ENCODE results near the gene MACO1. TPM values are rescaled to one million over a fixed set of nuclear protein-coding genes. Genes with fewer than 3 reads are reported as not detected.
"Not testable (repeated sequence)": the region's sequence is repeated elsewhere in the genome, so short reads cannot be mapped to it uniquely, and the experiment has no call there.

MACO1 gene
- total and polyA plus RNA-seq, 9 of the 15 experiments (the other 6 are each of a cell fraction or from before 2014, with no cell fraction given), result 4.6 to 28.4 (median 21.7) TPM

DNA sequence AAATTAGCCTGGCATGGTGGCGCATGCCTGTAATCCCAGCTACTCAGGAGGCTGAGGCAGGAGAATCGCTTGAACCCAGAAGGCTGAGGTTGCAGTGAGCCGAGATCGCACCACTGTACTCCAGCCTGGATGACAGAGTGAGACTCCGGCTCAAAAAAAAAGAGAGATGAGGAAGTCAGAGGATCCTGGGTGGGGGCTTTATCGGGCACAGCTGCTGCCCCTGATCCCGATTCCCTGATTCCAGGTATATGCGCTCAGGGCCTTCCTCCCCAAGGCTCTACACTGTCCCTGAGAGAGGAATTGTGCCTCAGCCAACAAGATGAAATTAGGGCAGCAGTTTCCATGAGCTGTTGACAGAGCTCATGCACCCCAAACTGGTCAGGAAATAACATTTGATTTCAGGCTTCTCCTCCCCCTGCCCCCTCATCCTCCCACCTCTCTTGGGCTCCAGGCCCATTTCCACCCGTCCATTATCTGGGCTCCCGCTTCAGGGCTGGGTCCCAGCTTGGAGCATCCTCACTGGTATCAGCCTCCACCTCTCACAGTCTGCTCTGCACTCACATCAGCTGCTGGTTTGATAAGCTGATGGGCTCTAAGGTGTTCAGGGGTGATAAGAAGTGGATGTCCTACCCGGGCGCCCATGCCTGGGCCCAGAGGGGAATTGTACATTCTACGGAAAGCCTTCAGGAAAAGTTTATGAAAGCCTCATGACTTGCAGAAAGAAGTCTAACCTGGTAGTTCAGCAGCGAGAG, 17.6 kb upstream of the MACO1 start (continued):
- peak; percentile 48; the same call in 1 of the 2 replicates for TF ChIP-seq CUX1 (CRISPR knock-in tag; IDR thresholded peaks at IDR 0.05)
- peak; percentile 37; the same call in 1 of the 2 replicates for TF ChIP-seq ZNF316 (IDR thresholded peaks at IDR 0.05)
- TF ChIP-seq ELF4 (CRISPR knock-in tag; IDR thresholded peaks at IDR 0.05), result peak; percentile 25; the same call in 1 of the 2 replicates
- peak; percentile 90 for TF ChIP-seq ZNF644 (tag; IDR thresholded peaks at IDR 0.05; ENCODE audit: low read depth)
- peak; percentile 66 for TF ChIP-seq MAX (CRISPR knock-in tag; IDR thresholded peaks at IDR 0.05)
- TF ChIP-seq, protein P1, sequence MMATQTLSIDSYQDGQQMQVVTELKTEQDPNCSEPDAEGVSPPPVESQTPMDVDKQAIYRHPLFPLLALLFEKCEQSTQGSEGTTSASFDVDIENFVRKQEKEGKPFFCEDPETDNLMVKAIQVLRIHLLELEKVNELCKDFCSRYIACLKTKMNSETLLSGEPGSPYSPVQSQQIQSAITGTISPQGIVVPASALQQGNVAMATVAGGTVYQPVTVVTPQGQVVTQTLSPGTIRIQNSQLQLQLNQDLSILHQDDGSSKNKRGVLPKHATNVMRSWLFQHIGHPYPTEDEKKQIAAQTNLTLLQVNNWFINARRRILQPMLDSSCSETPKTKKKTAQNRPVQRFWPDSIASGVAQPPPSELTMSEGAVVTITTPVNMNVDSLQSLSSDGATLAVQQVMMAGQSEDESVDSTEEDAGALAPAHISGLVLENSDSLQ (IDR thresholded peaks at IDR 0.05), result peak; percentile 78
- peak; percentile 48 for TF ChIP-seq TAF9B (IDR thresholded peaks at IDR 0.05; ENCODE audit: partially characterized antibody)
- TF ChIP-seq ZNF589 (CRISPR knock-in tag; IDR thresholded peaks at IDR 0.05; ENCODE audit: low read depth), result peak; percentile 95
- TF ChIP-seq MEF2D (tag; conservative IDR thresholded peaks at IDR 0.05; ENCODE audit: low read depth), result peak; percentile 78; the same call in 1 of the 2 replicates
- peak; percentile 94 for TF ChIP-seq POLR2AphosphoS5 (IDR thresholded peaks at IDR 0.05; ENCODE audit: control insufficient read depth, insufficient read depth, low read depth, low read length)
- TF ChIP-seq ETV6 (IDR thresholded peaks at IDR 0.05; ENCODE audit: borderline replicate concordance in 1 of 2, low read depth in 2 of 2, low read length in 1 of 2), result 0 out of 4 replicates have a peak, but pooled peaks of 1 of the 2 experiments have one; percentile 24
- TF ChIP-seq ETV6 (CRISPR knock-in tag; IDR thresholded peaks at IDR 0.05; ENCODE audit: borderline replicate concordance); FOXM1 (CRISPR knock-in tag; IDR thresholded peaks at IDR 0.05; ENCODE audit: low read depth); ATF1 (CRISPR knock-in tag; IDR thresholded peaks at IDR 0.05): not testable (repeated sequence)
- TF ChIP-seq TBL1XR1 (IDR thresholded peaks at IDR 0.05; ENCODE audit: low read length in 2 of 2), result peak in 1 of 2 experiments; percentile 73; a peak in 2 of 4 replicates
- TF ChIP-seq PYGO2 (tag; IDR thresholded peaks at IDR 0.05), result peak; percentile 58; the same call in 1 of the 2 replicates
- TF ChIP-seq EP300 (IDR thresholded peaks at IDR 0.05; ENCODE audit: low read length), result peak; percentile 87
- 0 out of 2 replicates have a peak, but pooled peaks have one; percentile 64 for TF ChIP-seq ATF7 (IDR thresholded peaks at IDR 0.05)
- TF ChIP-seq LEF1 (IDR thresholded peaks at IDR 0.05), result peak; percentile 82
- TF ChIP-seq TCF3 (CRISPR knock-in tag; IDR thresholded peaks at IDR 0.05), result peak; percentile 91
- peak; percentile 92 for TF ChIP-seq FOXM1 (IDR thresholded peaks at IDR 0.05; ENCODE audit: low read depth)
- peak; percentile 38; the same call in 1 of the 2 replicates for TF ChIP-seq ATF1 (tag; IDR thresholded peaks at IDR 0.05)
- TF ChIP-seq HLTF (IDR thresholded peaks at IDR 0.05), result 0 out of 2 replicates have a peak, but pooled peaks have one; percentile 47
- TF ChIP-seq ZNF766 (CRISPR knock-in tag; conservative IDR thresholded peaks at IDR 0.05), result peak; percentile 92

All from K562 (cell line).